GM20000 (cell line): Measurements from ENCODE around the gene NKTR.

Experiments used
- DNase-seq: peaks from one replicate; pipeline ENCODE4 v3.0.0; 2012; ENCODE audit warnings: low spot score
- TF ChIP-seq, protein P1 (sequence below): IDR thresholded peaks from 2 replicates; pipeline ENCODE4 v1.5.1; 2012; ENCODE audit warnings: mild to moderate bottlenecking, control low read depth; ENCODE audit errors: extremely low read depth, missing control alignments

Gene NKTR

DNA sequence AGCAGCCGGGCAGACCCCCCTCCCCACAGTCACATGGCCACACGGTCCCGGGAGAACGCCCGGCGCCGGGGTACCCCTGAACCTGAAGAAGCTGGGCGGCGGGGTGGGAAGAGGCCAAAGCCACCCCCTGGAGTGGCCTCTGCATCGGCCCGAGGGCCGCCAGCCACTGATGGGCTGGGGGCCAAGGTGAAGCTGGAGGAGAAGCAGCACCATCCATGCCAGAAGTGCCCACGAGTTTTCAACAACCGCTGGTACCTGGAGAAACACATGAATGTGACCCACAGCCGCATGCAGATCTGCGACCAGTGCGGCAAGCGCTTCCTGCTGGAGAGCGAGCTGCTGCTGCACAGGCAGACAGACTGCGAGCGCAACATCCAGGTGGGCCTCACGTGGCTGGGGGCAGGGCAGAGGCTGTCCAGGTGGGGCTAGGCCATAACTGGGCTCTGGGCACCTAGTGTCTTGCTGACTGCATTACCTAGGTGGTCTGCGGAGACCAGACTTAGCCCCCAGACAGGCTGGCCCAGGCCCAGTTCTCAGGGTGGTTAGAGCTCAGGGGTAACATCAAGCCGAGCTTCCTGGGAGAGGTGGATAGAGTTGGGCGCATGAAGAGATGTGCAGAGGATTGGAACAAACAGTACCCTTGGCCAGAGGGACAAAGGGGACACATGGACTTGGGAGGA is 59.1 kb downstream of the NKTR start:
- TF ChIP-seq, protein P1, sequence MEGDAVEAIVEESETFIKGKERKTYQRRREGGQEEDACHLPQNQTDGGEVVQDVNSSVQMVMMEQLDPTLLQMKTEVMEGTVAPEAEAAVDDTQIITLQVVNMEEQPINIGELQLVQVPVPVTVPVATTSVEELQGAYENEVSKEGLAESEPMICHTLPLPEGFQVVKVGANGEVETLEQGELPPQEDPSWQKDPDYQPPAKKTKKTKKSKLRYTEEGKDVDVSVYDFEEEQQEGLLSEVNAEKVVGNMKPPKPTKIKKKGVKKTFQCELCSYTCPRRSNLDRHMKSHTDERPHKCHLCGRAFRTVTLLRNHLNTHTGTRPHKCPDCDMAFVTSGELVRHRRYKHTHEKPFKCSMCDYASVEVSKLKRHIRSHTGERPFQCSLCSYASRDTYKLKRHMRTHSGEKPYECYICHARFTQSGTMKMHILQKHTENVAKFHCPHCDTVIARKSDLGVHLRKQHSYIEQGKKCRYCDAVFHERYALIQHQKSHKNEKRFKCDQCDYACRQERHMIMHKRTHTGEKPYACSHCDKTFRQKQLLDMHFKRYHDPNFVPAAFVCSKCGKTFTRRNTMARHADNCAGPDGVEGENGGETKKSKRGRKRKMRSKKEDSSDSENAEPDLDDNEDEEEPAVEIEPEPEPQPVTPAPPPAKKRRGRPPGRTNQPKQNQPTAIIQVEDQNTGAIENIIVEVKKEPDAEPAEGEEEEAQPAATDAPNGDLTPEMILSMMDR: no peak
- no peak for DNase-seq

DNA sequence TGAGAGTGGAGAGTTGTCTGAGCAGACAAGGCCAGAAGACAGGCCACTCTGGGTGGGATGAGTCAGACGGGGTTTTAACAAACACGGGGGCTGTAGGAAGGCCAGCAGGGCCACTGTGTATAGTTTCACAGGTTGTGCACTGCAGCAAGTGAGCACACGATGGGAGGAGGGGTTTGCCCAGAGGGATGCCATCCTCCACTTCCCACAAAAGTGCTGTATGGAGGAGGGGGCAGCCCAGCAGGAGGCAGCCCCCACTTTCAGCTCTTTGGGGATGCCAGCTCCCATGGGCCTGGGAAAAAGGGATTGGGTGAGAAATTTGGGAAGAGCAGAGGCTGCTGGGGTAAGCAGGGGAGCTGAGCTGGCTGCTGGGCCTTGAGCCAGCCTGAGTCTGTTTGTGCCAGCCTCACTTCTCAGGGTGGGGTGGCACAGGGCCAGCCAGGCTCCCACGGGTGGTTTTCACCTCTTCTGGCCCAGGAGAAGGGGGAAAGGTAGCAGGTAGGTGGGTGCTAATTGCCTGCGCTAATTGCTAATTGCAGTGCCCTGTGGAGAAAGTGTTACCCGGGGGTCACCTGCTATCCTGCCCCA is 59.7 kb downstream of the NKTR start:
- TF ChIP-seq, protein P1: no peak
- no peak for DNase-seq

DNA sequence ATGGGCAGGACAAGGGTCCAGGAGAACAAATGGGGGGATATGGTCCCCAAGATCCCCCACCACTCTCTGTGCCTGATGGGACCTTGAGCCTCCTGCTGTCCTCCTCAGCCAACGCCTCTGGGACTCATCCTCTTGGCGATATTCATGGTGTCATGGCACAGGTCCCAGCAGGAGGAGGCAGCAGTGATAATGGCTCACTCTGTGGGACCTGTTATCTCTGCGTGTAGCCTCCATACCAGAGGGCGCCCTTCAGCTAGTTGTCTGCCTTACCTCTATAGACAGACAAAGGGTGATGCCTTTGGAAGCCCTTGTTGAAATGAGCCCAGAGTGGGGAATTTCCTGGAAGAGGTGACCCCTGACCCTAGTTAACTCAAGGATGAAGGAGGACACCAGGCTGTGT is 60.4 kb downstream of the NKTR start:
- DNase-seq: no peak
- TF ChIP-seq, protein P1: no peak

DNA sequence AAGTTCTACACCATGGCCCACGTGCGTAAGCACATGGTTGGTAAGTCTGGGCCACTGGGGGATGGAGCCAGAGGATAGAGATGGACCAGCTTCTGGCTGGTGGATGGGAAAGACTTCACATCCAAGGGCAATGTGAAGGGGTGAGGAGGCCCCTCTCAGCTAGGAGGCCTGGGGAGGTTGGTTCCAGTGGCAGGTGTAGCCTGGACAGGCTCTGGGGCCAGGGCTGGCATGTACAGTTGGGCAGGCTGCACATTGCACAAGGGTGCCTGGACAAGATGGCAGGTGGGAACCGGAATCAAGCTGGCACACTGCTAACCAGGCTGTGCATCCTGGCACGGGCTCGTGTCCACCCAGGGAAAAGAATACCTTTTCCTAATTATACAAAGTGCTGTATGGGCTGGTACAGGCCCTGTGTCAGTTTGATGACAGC is 61.1 kb downstream of the NKTR start:
- no peak for DNase-seq
- TF ChIP-seq, protein P1: no peak

DNA sequence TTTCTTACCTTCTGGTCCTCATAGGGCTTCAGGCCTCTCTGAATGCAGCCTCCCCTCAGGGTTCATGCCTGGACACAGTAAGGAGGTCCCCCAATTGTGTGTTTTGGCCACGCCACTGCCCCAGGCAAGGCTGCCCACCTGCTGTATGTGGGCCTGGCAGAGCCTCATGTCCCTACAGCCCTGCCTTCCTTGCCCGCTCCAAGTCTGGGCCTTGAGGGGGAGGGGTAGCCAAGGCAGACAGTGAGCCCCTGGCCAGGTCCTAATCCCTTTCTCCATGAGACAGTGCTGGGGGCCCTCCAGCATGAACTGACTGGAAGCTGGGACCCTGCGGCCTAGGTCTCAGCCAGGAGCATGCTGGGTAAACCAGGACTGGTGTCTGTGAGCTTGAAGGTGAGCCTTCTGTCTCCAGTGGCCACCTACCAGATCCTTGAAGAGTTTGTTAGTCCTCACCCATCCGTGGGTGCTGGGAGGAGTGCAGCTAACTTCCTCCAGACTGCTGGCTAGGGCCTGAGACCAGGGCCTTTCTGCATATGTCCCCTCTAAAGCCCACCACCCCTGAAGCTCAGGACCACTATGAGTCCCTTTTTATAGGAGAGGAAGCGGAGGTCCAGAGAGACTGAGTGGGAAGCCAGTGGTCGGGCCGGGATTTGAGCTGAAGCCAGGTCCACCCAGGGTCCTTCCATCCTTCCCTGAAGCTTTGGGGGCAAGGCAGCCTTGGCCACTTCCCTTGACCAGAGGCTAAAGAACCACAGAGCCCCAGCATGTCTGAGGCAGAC is 61.7 kb downstream of the NKTR start:
- TF ChIP-seq, protein P1: no peak
- no peak for DNase-seq

DNA sequence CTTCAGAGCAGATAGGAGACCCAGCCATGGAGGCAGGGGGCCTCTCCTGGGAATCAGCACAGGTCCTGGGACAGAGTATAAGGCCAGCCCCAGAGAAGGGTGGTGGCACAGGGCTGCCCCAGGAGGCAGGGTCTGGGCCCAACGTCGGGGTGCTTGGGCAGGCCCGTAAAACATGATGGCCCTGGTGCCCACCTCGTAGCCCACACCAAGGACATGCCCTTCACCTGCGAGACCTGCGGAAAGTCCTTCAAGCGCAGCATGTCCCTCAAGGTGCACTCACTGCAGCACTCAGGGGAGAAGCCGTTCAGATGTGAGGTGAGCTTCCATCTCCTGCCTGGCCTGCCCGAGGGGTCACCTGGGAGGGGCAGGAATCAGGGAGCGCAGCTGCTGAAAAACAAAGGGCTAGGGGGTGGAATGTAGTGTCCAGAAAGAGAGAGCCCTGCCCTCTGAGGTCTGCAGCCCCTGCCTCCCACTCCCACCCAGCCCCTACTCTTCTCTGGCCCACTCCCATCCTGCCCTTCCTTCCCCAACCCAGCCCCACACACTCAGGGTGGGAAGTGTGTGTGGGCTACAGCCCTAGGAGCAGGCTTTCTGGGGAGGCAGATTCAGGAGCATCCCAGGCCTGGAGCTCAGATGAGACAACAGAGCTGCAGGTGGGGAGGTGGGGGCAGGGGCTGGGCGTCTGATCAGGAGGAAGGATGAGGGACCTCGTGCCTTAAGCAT is 62.5 kb downstream of the NKTR start:
- DNase-seq: no peak
- TF ChIP-seq, protein P1: no peak
